H1 (cell line): ENCODE measurements around the gene OLAH. TPM values are rescaled to one million over a fixed set of nuclear protein-coding genes. Genes with fewer than 3 reads are reported as not detected.

Source experiments
- CTCF ChIA-PET: fragments of 300-600 bp; sonication (Branson Sonifier 250); formaldehyde crosslinking; loops from one replicate; lab custom pipeline; 2021; ENCODE audit not compliant: partially characterized antibody; lab: Charles Lee
- POLR2A ChIA-PET: fragments of 300-600 bp; sonication (Branson Sonifier 250); formaldehyde crosslinking; loops from one replicate; lab custom pipeline; 2021; ENCODE audit warnings: inconsistent platforms; ENCODE audit not compliant: partially characterized antibody; lab: Charles Lee
- DNase-seq, 2 experiments: peaks; one replicate each; pipeline versions ENCODE4 v3.0.0 to v3.0.0-alpha.2; 2010 to 2022; ENCODE audit warnings: low spot score in 2 of 2, low read depth in 1 of 2, mixed read lengths in 1 of 2
- FAIRE-seq: peaks from 2 replicates; lab custom pipeline; 2011; peaks lifted over from hg19 to GRCh38; lab: Jason Lieb, UNC
- H2AFZ ChIP-seq: 2 replicates; pipeline ENCODE4 v1.8.1; 2012; ENCODE audit warnings: low read length, inconsistent platforms
- H2AK5ac ChIP-seq: 2 replicates; pipeline ENCODE4 v1.6.1; 2013; ENCODE audit warnings: low read depth, low read length
- H2BK120ac ChIP-seq: replicated peaks from 2 replicates; pipeline ENCODE3; 2013; ENCODE audit warnings: low read depth, low read length, inconsistent platforms
- H2BK12ac ChIP-seq: 2 replicates; pipeline ENCODE4 v1.6.1; 2013; ENCODE audit warnings: low read depth, low read length
- H2BK15ac ChIP-seq: 2 replicates; pipeline ENCODE4 v1.6.1; 2013; ENCODE audit warnings: low read length
- H2BK20ac ChIP-seq: 2 replicates; pipeline ENCODE4 v1.6.1; 2013; ENCODE audit warnings: low read length
- H2BK5ac ChIP-seq: 2 replicates; pipeline ENCODE4 v1.6.1; 2013; ENCODE audit warnings: low read depth, low read length
- H3K14ac ChIP-seq: 2 replicates; pipeline ENCODE4 v1.6.1; 2013; ENCODE audit warnings: inconsistent platforms; ENCODE audit not compliant: insufficient read length
- H3K18ac ChIP-seq: 2 replicates; pipeline ENCODE4 v1.6.1; 2013; ENCODE audit warnings: low read length; ENCODE audit errors: extremely low read depth
- H3K23ac ChIP-seq: 2 replicates; pipeline ENCODE4 v1.6.1; 2013; ENCODE audit warnings: inconsistent platforms; ENCODE audit not compliant: insufficient read length
- H3K23me2 ChIP-seq: 2 replicates; pipeline ENCODE4 v1.6.1; 2013; ENCODE audit warnings: low read depth, low read length
- H3K27ac ChIP-seq: 2 replicates; pipeline ENCODE4 v1.6.1; 2011; ENCODE audit warnings: low read depth, low read length, inconsistent platforms
- H3K27me3 ChIP-seq, 4 experiments: replicated peaks in 1 of 4; 1 replicate in 1 of 4; 2 replicates in 3 of 4; pipeline versions ENCODE4 v1.6.1 to v1.8.1; 2011 to 2013; ENCODE audit warnings: low read length in 3 of 4, mild to moderate bottlenecking in 3 of 4, inconsistent platforms in 2 of 4, mixed read lengths in 2 of 4, moderate library complexity in 1 of 4; ENCODE audit not compliant: control insufficient read depth in 3 of 4, insufficient read depth in 3 of 4; ENCODE audit errors: extremely low read depth in 1 of 4
- H3K36me3 ChIP-seq, 4 experiments: 2 replicates each; pipeline versions ENCODE4 v1.6.1 to v1.8.1; 2011 to 2013; ENCODE audit warnings: mild to moderate bottlenecking in 4 of 4, low read length in 3 of 4, moderate library complexity in 2 of 4, control low read depth in 1 of 4, inconsistent platforms in 1 of 4; ENCODE audit not compliant: insufficient read depth in 4 of 4, control insufficient read depth in 2 of 4
- H3K4ac ChIP-seq: replicated peaks from 2 replicates; pipeline ENCODE3; 2013; ENCODE audit warnings: low read length, low read depth, mixed read lengths, inconsistent platforms; ENCODE audit not compliant: insufficient read length
- H3K4me1 ChIP-seq, 4 experiments: replicated peaks in 1 of 4; 1 replicate in 1 of 4; 2 replicates in 3 of 4; pipeline versions ENCODE4 v1.6.1 to v1.8.1; 2011 to 2013; ENCODE audit warnings: low read length in 3 of 4, inconsistent platforms in 2 of 4, mixed read lengths in 1 of 4; ENCODE audit not compliant: insufficient read depth in 4 of 4, control insufficient read depth in 3 of 4
- H3K4me2 ChIP-seq, 2 experiments: 2 replicates each; pipeline versions ENCODE4 v1.6.1 to v1.8.1; 2011 to 2013; ENCODE audit warnings: low read depth in 2 of 2, low read length in 2 of 2, control low read depth in 1 of 2, inconsistent platforms in 1 of 2, mild to moderate bottlenecking in 1 of 2; ENCODE audit not compliant: insufficient read depth in 1 of 2
- H3K4me3 ChIP-seq, 4 experiments: fragments of 200-600, 300-600 bp in 1 of 4; sonication (generic), shearing (Covaris generic), sonication (Bioruptor Twin) in 1 of 4; 2 replicates each; pipeline versions ENCODE4 v1.5.1 to v1.8.1; 2011 to 2016; ENCODE audit warnings: low read length in 4 of 4, low read depth in 3 of 4, control low read depth in 2 of 4, inconsistent platforms in 2 of 4, mild to moderate bottlenecking in 2 of 4, mixed read lengths in 1 of 4, moderate library complexity in 1 of 4; ENCODE audit not compliant: insufficient read depth in 2 of 4; ENCODE audit errors: extremely low read depth in 1 of 4
- H3K56ac ChIP-seq: replicated peaks from 2 replicates; pipeline ENCODE3; 2013; ENCODE audit warnings: low read depth, mild to moderate bottlenecking, mixed read lengths, low read length, inconsistent platforms; ENCODE audit not compliant: insufficient read length
- H3K79me1 ChIP-seq: 2 replicates; pipeline ENCODE4 v1.6.1; 2013; ENCODE audit warnings: low read depth, low read length, control low read depth
- H3K79me2 ChIP-seq, 2 experiments: 2 replicates each; pipeline versions ENCODE4 v1.6.1 to v1.8.1; 2012 to 2013; ENCODE audit warnings: low read length in 2 of 2, mild to moderate bottlenecking in 2 of 2, inconsistent platforms in 1 of 2; ENCODE audit not compliant: insufficient read depth in 2 of 2, control insufficient read depth in 1 of 2
- H3K9ac ChIP-seq, 4 experiments: replicated peaks in 1 of 4; 1 replicate in 1 of 4; 2 replicates in 3 of 4; pipeline versions ENCODE4 v1.6.1 to v1.8.1; 2011 to 2013; ENCODE audit warnings: low read depth in 3 of 4, low read length in 3 of 4, control low read depth in 2 of 4, mild to moderate bottlenecking in 2 of 4, moderate library complexity in 2 of 4, inconsistent platforms in 1 of 4; ENCODE audit errors: extremely low read depth in 1 of 4
- H3K9me3 ChIP-seq, 2 experiments: 2 replicates each; pipeline versions ENCODE4 v1.6.1 to v1.8.1; 2012 to 2013; ENCODE audit warnings: mild to moderate bottlenecking in 2 of 2, moderate library complexity in 2 of 2, control low read depth in 1 of 2, inconsistent platforms in 1 of 2, low read depth in 1 of 2, low read length in 1 of 2, mixed read lengths in 1 of 2; ENCODE audit not compliant: insufficient read depth in 2 of 2
- H4K20me1 ChIP-seq, 2 experiments: replicated peaks in 1 of 2; 2 replicates each; pipeline versions ENCODE3 to v1.8.1; 2011 to 2013; ENCODE audit warnings: inconsistent platforms in 2 of 2, low read length in 2 of 2, mild to moderate bottlenecking in 1 of 2; ENCODE audit not compliant: insufficient read depth in 2 of 2, control insufficient read depth in 1 of 2
- H4K5ac ChIP-seq: 2 replicates; pipeline ENCODE4 v1.6.1; 2013; ENCODE audit warnings: low read length, low read depth, mixed read lengths, inconsistent platforms; ENCODE audit not compliant: insufficient read length
- H4K8ac ChIP-seq: 2 replicates; pipeline ENCODE4 v1.8.0; 2013; ENCODE audit warnings: mild to moderate bottlenecking, moderate library complexity, low read length, inconsistent platforms; ENCODE audit not compliant: insufficient read depth; ENCODE audit errors: extremely low read depth
- H4K91ac ChIP-seq: replicated peaks from 2 replicates; pipeline ENCODE3; 2013; ENCODE audit warnings: low read length, mixed read lengths, inconsistent platforms; ENCODE audit not compliant: insufficient read length
- BRCA1 ChIP-seq: IDR thresholded peaks from 2 replicates; pipeline ENCODE4 v1.6.1; 2012; ENCODE audit warnings: low read depth, low read length, improper control_type of control experiment
- CHD1 ChIP-seq: IDR thresholded peaks from 2 replicates; pipeline ENCODE4 v1.6.1; 2012; ENCODE audit warnings: low read depth, low read length, improper control_type of control experiment
- CHD2 ChIP-seq: IDR thresholded peaks from 2 replicates; pipeline ENCODE4 v1.6.1; 2012; ENCODE audit warnings: low read length, improper control_type of control experiment
- EP300 ChIP-seq, 2 experiments: IDR thresholded peaks; 1 replicate in 1 of 2; 2 replicates in 1 of 2; pipeline ENCODE4 v1.6.1; 2011 to 2012; ENCODE audit warnings: low read depth in 2 of 2, low read length in 2 of 2, mild to moderate bottlenecking in 2 of 2, borderline replicate concordance in 1 of 2, inconsistent platforms in 1 of 2, moderate library complexity in 1 of 2
- KDM4A ChIP-seq: IDR thresholded peaks from one replicate; pipeline ENCODE4 v1.7.1; 2012; ENCODE audit warnings: low read depth, mild to moderate bottlenecking, moderate library complexity, low read length, inconsistent platforms; ENCODE audit not compliant: severe bottlenecking
- MAX ChIP-seq: IDR thresholded peaks from 2 replicates; pipeline ENCODE4 v1.6.1; 2012; ENCODE audit warnings: inconsistent platforms
- POLR2A ChIP-seq, 2 experiments: IDR thresholded peaks; 1 replicate in 1 of 2; 2 replicates in 1 of 2; pipeline ENCODE4 v1.6.1; 2011; ENCODE audit warnings: low read depth in 2 of 2, low read length in 2 of 2, mild to moderate bottlenecking in 2 of 2; ENCODE audit errors: control extremely low read depth in 1 of 2
- SP4 ChIP-seq: IDR thresholded peaks from 2 replicates; pipeline ENCODE4 v1.6.1; 2012; ENCODE audit warnings: low read length, inconsistent platforms
- SRF ChIP-seq: IDR thresholded peaks from 2 replicates; pipeline ENCODE4 v1.6.1; 2011; ENCODE audit warnings: mild to moderate bottlenecking, low read depth, low read length, moderate library complexity
- TCF12 ChIP-seq: IDR thresholded peaks from 2 replicates; pipeline ENCODE4 v1.6.1; 2011; ENCODE audit warnings: low read depth, mild to moderate bottlenecking, low read length
- TEAD4 ChIP-seq: IDR thresholded peaks from 2 replicates; pipeline ENCODE4 v1.6.1; 2012; ENCODE audit warnings: low read depth, low read length, inconsistent platforms, mixed read lengths
- WGBS, 2 experiments: shearing (Covaris generic) in 1 of 2; methylation state at CpG; one replicate each; pipeline versions ENCODE4 v1.1.6 to v1.1.7; 2013 to 2015; ENCODE audit warnings: low lambda C conversion rate in 2 of 2, mixed read lengths in 2 of 2, inconsistent platforms in 1 of 2, low coverage in 1 of 2, missing lambda C conversion rate in 1 of 2; ENCODE audit not compliant: insufficient replicate concordance in 2 of 2, insufficient coverage in 1 of 2, insufficient read length in 1 of 2; ENCODE audit errors: extremely low coverage in 1 of 2, missing lambda C conversion rate in 1 of 2; 5-methylcytosine and 5-hydroxymethylcytosine counted together
- polyA plus RNA-seq, 7 experiments: library from polyadenylated mRNA; depleted of rRNA in 3 of 7; stranded (reverse) in 5 of 7; unstranded in 2 of 7; fragments of >200 nt in 5 of 7; fragments of 200-250 nt in 2 of 7; gene quantifications; 1 replicate in 5 of 7; 2 replicates in 1 of 7; 4 replicates in 1 of 7; pipeline versions ENCODE4 v1.2.1 to v1.2.3, GENCODE V29; 2011 to 2013; ENCODE audit warnings: missing spikeins in 2 of 7, mixed read lengths in 2 of 7
- total RNA-seq: library from RNA; stranded (reverse); fragmentation: NEBNext Ultra II Directional; extraction: Animal tissue kit (Norgen Biotek cat#: 25700); gene quantifications from 2 replicates; pipeline ENCODE4 v1.2.1, GENCODE V29; 2021

The OLAH gene
- total and polyA plus RNA-seq, 2 of the 8 experiments (the other 6 are each of a cell fraction or from before 2014, with no cell fraction given) = not detected

- H3K9ac ChIP-seq = peak within 1 kb of the TSS; percentile 95 to 96 (median 96)
- peaks cover 2 to 7% (median 5%) of the 10 kb centered on the region in 4 experiments; a peak in 5 of 8 replicates for H3K36me3 ChIP-seq
- peak within 1 kb of the TSS; percentile 98 for H4K5ac ChIP-seq
- peaks cover 7 to 42% of the 10 kb centered on the region in 2 experiments; a peak in 3 of 4 replicates for H3K79me2 ChIP-seq
- H3K4me3 ChIP-seq = peak within 1 kb of the TSS; percentile 72 to 83 (median 74)
- 0 out of 2 replicates have a peak within 1 kb of the TSS, but pooled peaks have one; percentile 39 for H2AK5ac ChIP-seq
- H4K91ac ChIP-seq = peak within 1 kb of the TSS; percentile 91
- H2BK12ac ChIP-seq = peak within 1 kb of the TSS; percentile 94; the same call in 1 of the 2 replicates
- H3K23ac ChIP-seq = no peak within 1 kb of the TSS
- POLR2A ChIA-PET = interaction anchor here (0.6 to 4.4 kb wide), 11 partner anchors 9 to 174 kb away, joined by 3 to 33 read pairs (median 4); partner anchors contain the start of gene DCLRE1C
- FAIRE-seq = no peak
- H2BK20ac ChIP-seq = 0 out of 2 replicates have a peak within 1 kb of the TSS, but pooled peaks have one; percentile 86
- H3K4ac ChIP-seq = no peak within 1 kb of the TSS
- H4K20me1 ChIP-seq = peaks cover 2 to 3% of the 10 kb centered on the region in 2 experiments
- peak within 1 kb of the TSS; percentile 96 for H2AFZ ChIP-seq
- no peak within 1 kb of the TSS for H2BK15ac ChIP-seq
- peak within 1 kb of the TSS; percentile 96 for H3K27ac ChIP-seq
- H3K4me2 ChIP-seq = peak within 1 kb of the TSS; percentile 80 to 96
- WGBS, 2 experiments = 2% methylated on average over 72 of the region's 84 CpGs; no CpG with 5 or more reads in 1 of the 2 experiments
- H2BK120ac ChIP-seq = no peak within 1 kb of the TSS
- peak; percentile 75 to 99 for DNase-seq
- H3K14ac ChIP-seq = no peak within 1 kb of the TSS
- peaks cover 0 to 5% (median 2%) of the 10 kb centered on the region in 4 experiments; a peak in 2 of 7 replicates for H3K4me1 ChIP-seq
- H3K79me1 ChIP-seq = peaks cover 10% of the 10 kb centered on the region
- no peaks in the 10 kb centered on the region; a peak in 1 of 7 replicates for H3K27me3 ChIP-seq
- H3K18ac ChIP-seq = peak within 1 kb of the TSS; percentile 97
- no peaks in the 10 kb centered on the region for H3K9me3 ChIP-seq
- H3K23me2 ChIP-seq = peaks cover 9% of the 10 kb centered on the region
- CTCF ChIA-PET = no interaction called here
- peak within 1 kb of the TSS; percentile 100 for H4K8ac ChIP-seq
- H2BK5ac ChIP-seq = peak within 1 kb of the TSS; percentile 98
- peak within 1 kb of the TSS; percentile 85 for H3K56ac ChIP-seq
- TF ChIP-seq POLR2A (IDR thresholded peaks at IDR 0.05; ENCODE audit: control extremely low read depth in 1 of 2, low read depth in 2 of 2, low read length in 2 of 2) (peak; percentile 85 to 94), EP300 (IDR thresholded peaks at IDR 0.05; ENCODE audit: borderline replicate concordance in 1 of 2, low read depth in 2 of 2, low read length in 2 of 2) (no peak), BRCA1 (peak; percentile 76), SP4 (0 out of 2 replicates have a peak, but pooled peaks have one; percentile 36), CHD2 (peak; percentile 92), CHD1 (no peak), KDM4A (peak; percentile 35), TEAD4 (no peak), SRF (no peak), MAX (peak; percentile 73), TCF12 (no peak)
These were observed 53.5 kb downstream of the OLAH start, which contains the start of gene RPP38 for GRCh38 chr10:15097011-15097812. Gene RPP38, plus strand, starts transcription at chr10:15097355. Its CDS starts 5,960 bp downstream, at chr10:15103315.
